H9 (cell line): ENCODE results near the gene BPGM. TPM values are rescaled to one million over a fixed set of nuclear protein-coding genes. Genes with fewer than 3 reads are reported as not detected.

Experiments used
- DNase-seq: peaks from one replicate; pipeline ENCODE4 v3.0.0-alpha.2; 2017
- H2AFZ ChIP-seq: one replicate; pipeline ENCODE4 v1.6.1; 2013; ENCODE audit warnings: mild to moderate bottlenecking, low read length, control low read depth, moderate library complexity
- H2AK5ac ChIP-seq: 2 replicates; pipeline ENCODE4 v1.6.1; 2013; ENCODE audit warnings: low read length, control low read depth, mixed read lengths; ENCODE audit not compliant: insufficient read length
- H2BK120ac ChIP-seq: one replicate; pipeline ENCODE4 v1.6.1; 2013; ENCODE audit warnings: low read depth, mild to moderate bottlenecking, low read length, control low read depth, inconsistent platforms; ENCODE audit not compliant: poor library complexity, severe bottlenecking
- H2BK12ac ChIP-seq: 2 replicates; pipeline ENCODE4 v1.6.1; 2013; ENCODE audit warnings: low read length, control low read depth, mixed read lengths, low read depth; ENCODE audit not compliant: insufficient read length
- H2BK15ac ChIP-seq: 2 replicates; pipeline ENCODE4 v1.6.1; 2013; ENCODE audit warnings: low read depth, low read length, control low read depth
- H2BK20ac ChIP-seq: one replicate; pipeline ENCODE4 v1.6.1; 2013; ENCODE audit warnings: low read depth, mild to moderate bottlenecking, low read length, control low read depth, inconsistent platforms; ENCODE audit not compliant: poor library complexity, severe bottlenecking
- H2BK5ac ChIP-seq: 2 replicates; pipeline ENCODE4 v1.6.1; 2013; ENCODE audit warnings: low read length, control low read depth, mixed read lengths; ENCODE audit not compliant: insufficient read length
- H3K14ac ChIP-seq: 2 replicates; pipeline ENCODE4 v1.6.1; 2013; ENCODE audit warnings: low read length, control low read depth; ENCODE audit not compliant: insufficient read depth
- H3K18ac ChIP-seq: 2 replicates; pipeline ENCODE4 v1.6.1; 2013; ENCODE audit warnings: low read depth, mild to moderate bottlenecking, mixed read lengths, low read length, control low read depth; ENCODE audit not compliant: insufficient read length
- H3K23ac ChIP-seq: 2 replicates; pipeline ENCODE4 v1.6.1; 2013; ENCODE audit warnings: low read length, control low read depth, mixed read lengths, low read depth; ENCODE audit not compliant: insufficient read length
- H3K23me2 ChIP-seq: 2 replicates; pipeline ENCODE4 v1.6.1; 2013; ENCODE audit warnings: low read depth, mild to moderate bottlenecking, mixed read lengths, low read length, control low read depth; ENCODE audit not compliant: insufficient read length, poor library complexity, severe bottlenecking
- H3K27ac ChIP-seq: 2 replicates; pipeline ENCODE4 v1.5.1; 2013; ENCODE audit warnings: low read length, control low read depth, mixed read lengths, low read depth; ENCODE audit not compliant: insufficient read length
- H3K27me3 ChIP-seq: 2 replicates; pipeline ENCODE4 v1.6.1; 2013; ENCODE audit warnings: low read length, control low read depth, inconsistent platforms; ENCODE audit not compliant: insufficient read depth
- H3K4ac ChIP-seq: 2 replicates; pipeline ENCODE4 v1.6.1; 2013; ENCODE audit warnings: low read depth, mild to moderate bottlenecking, control low read depth, inconsistent platforms, low read length, moderate library complexity
- H3K4me1 ChIP-seq: 2 replicates; pipeline ENCODE4 v1.6.1; 2013; ENCODE audit warnings: low read length, control low read depth, inconsistent platforms; ENCODE audit not compliant: insufficient read depth
- H3K4me2 ChIP-seq: 2 replicates; pipeline ENCODE4 v1.6.1; 2013; ENCODE audit warnings: low read length, control low read depth, mixed read lengths; ENCODE audit not compliant: insufficient read length, insufficient read depth
- H3K56ac ChIP-seq: 2 replicates; pipeline ENCODE4 v1.6.1; 2013; ENCODE audit warnings: low read depth, mild to moderate bottlenecking, mixed read lengths, low read length, control low read depth; ENCODE audit not compliant: insufficient read length
- H3K79me1 ChIP-seq: 2 replicates; pipeline ENCODE4 v1.6.1; 2013; ENCODE audit warnings: low read depth, mild to moderate bottlenecking, moderate library complexity, low read length, control low read depth, inconsistent platforms; ENCODE audit not compliant: insufficient read depth, poor library complexity, severe bottlenecking
- H3K79me2 ChIP-seq: 2 replicates; pipeline ENCODE4 v1.6.1; 2013; ENCODE audit warnings: low read length, control low read depth, inconsistent platforms; ENCODE audit not compliant: insufficient read depth
- H3K9ac ChIP-seq: 2 replicates; pipeline ENCODE4 v1.6.1; 2013; ENCODE audit warnings: low read length, control low read depth, mixed read lengths; ENCODE audit not compliant: insufficient read length; ENCODE audit errors: extremely low read depth
- H3K9me3 ChIP-seq: one replicate; pipeline ENCODE4 v1.6.1; 2013; ENCODE audit warnings: low read depth, low read length, inconsistent platforms; ENCODE audit not compliant: control insufficient read depth
- H3T11ph ChIP-seq: one replicate; pipeline ENCODE4 v1.6.1; 2013; ENCODE audit warnings: mild to moderate bottlenecking, low read length, control low read depth, inconsistent platforms
- H4K20me1 ChIP-seq: one replicate; pipeline ENCODE4 v1.6.1; 2013; ENCODE audit not compliant: control insufficient read depth, insufficient read length, insufficient read depth
- H4K5ac ChIP-seq: 2 replicates; pipeline ENCODE4 v1.6.1; 2013; ENCODE audit warnings: low read depth, mild to moderate bottlenecking, mixed read lengths, low read length, control low read depth; ENCODE audit not compliant: insufficient read length
- H4K8ac ChIP-seq: replicated peaks from 2 replicates; pipeline ENCODE4 v1.6.1; 2013; ENCODE audit warnings: low read length, control low read depth, mixed read lengths, low read depth; ENCODE audit not compliant: insufficient read length
- H4K91ac ChIP-seq: 2 replicates; pipeline ENCODE4 v1.6.1; 2013; ENCODE audit warnings: low read depth, mild to moderate bottlenecking, moderate library complexity, mixed read lengths, low read length, control low read depth; ENCODE audit not compliant: insufficient read length
- H3K27ac Mint-ChIP-seq, 3 experiments: 2 replicates in 2 of 3; 3 replicates in 1 of 3; pipeline ENCODE4 v1.8.0; 2020 to 2021; ENCODE audit warnings: mixed read lengths in 3 of 3, mild to moderate bottlenecking in 1 of 3, moderate library complexity in 1 of 3
- H3K27me3 Mint-ChIP-seq: 2 replicates; pipeline ENCODE4 v1.8.0; 2021; ENCODE audit warnings: low read depth, mild to moderate bottlenecking, moderate library complexity, mixed read lengths
- H3K36me3 Mint-ChIP-seq, 3 experiments: 2 replicates in 2 of 3; 3 replicates in 1 of 3; pipeline ENCODE4 v1.8.0; 2020 to 2021; ENCODE audit warnings: low read depth in 3 of 3, mixed read lengths in 3 of 3; ENCODE audit not compliant: insufficient read depth in 1 of 3
- H3K4me1 Mint-ChIP-seq, 2 experiments: 2 replicates each; pipeline ENCODE4 v1.8.0; 2020; ENCODE audit warnings: mixed read lengths in 2 of 2
- H3K4me3 Mint-ChIP-seq, 2 experiments: 2 replicates in 1 of 2; 3 replicates in 1 of 2; pipeline ENCODE4 v1.8.0; 2020 to 2021; ENCODE audit warnings: mild to moderate bottlenecking in 2 of 2, mixed read lengths in 2 of 2, moderate library complexity in 1 of 2
- H3K9me3 Mint-ChIP-seq, 2 experiments: 2 replicates in 1 of 2; 3 replicates in 1 of 2; pipeline ENCODE4 v1.8.0; 2020; ENCODE audit warnings: mild to moderate bottlenecking in 2 of 2, mixed read lengths in 2 of 2, moderate library complexity in 1 of 2
- CTCF ChIP-seq: fragments of 200-600 bp; sonication (generic); conservative IDR thresholded peaks from 3 replicates; pipeline ENCODE4 v1.8.0; 2021; ENCODE audit warnings: antibody characterized with exemption, mild to moderate bottlenecking
- WGBS: extraction: QIAGEN DNeasy Blood & Tissue Kit; methylation state at CpG from one replicate; pipeline ENCODE4 v1.1.7; 2013; ENCODE audit warnings: missing lambda C conversion rate, low lambda C conversion rate, mixed read lengths; ENCODE audit not compliant: insufficient read length; ENCODE audit errors: extremely low coverage; 5-methylcytosine and 5-hydroxymethylcytosine counted together
- total RNA-seq: library from RNA; stranded (reverse); gene quantifications from 2 replicates; pipeline ENCODE4 v1.2.1, GENCODE V29; 2021

Gene BPGM
- total RNA-seq, 1 experiment from 2014 or later: 14.4 TPM

DNA sequence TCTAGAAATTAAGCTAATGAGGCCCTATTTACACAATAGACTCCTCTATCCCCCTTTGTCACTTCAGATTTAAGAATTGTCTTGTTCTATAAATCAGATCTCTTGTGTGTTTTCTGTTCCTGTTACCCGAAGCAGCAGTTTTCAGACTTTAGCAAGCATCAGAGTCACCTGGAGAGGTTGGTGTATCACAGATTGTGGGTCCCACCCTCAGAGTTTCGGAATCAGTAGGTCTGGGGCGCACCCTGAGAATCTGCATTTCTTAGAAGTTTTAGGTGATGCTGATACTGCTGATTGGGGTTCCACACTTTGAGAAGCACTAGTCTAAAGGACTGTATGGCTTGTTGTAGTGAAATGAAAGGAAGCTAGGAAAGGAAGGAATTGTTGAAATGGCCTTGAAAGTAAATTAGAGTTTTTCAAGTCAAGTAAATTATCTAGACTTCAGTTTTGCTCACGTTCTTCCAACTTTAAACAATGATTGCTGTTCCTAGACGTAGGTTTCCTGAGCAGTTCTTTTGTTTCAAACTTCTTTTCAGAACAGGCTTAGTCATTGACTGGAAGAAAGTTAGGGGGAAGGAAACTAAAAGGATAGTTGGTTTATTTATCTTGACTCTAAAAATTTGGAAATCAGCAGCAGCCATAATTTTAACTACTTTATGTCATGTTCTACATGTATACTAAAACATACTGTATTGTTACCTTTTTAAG, 15.7 kb downstream of the BPGM start:
- Histone ChIP-seq H2BK12ac (no peak overlapping the region), H3K79me2 (no peaks in the 10 kb centered on the region; the same call in 1 of the 2 replicates), H3K4me1 (peaks cover 2% of the 10 kb centered on the region; the same call in 1 of the 2 replicates), H2AFZ (no peak overlapping the region), H3K9ac (no peak overlapping the region), H3K27ac (no peak overlapping the region), H3K4ac (no peak overlapping the region), H3K79me1 (no peaks in the 10 kb centered on the region), H4K8ac (no peak overlapping the region), H4K91ac (no peak overlapping the region), H2BK120ac (no peak overlapping the region), H3K4me2 (no peak overlapping the region), H3K23ac (no peak overlapping the region), H2AK5ac (no peak overlapping the region), H2BK15ac (no peak overlapping the region), H3K23me2 (no peaks in the 10 kb centered on the region), H2BK5ac (no peak overlapping the region), H4K5ac (no peak overlapping the region), H2BK20ac (no peak overlapping the region), H3K18ac (no peak overlapping the region), H4K20me1 (no peaks in the 10 kb centered on the region), H3K27me3 (no peaks in the 10 kb centered on the region), H3K9me3 (no peaks in the 10 kb centered on the region), H3T11ph (no peak overlapping the region), H3K14ac (no peak overlapping the region), H3K56ac (no peak overlapping the region)
- Mint-ChIP-seq H3K27ac (peak overlapping the region in 1 of 3 experiments; percentile 17; a peak in 1 of 7 replicates), H3K9me3 (no peaks in the 10 kb centered on the region), H3K4me3 (no peak overlapping the region), H3K4me1 (peaks cover 4 to 5% of the 10 kb centered on the region in 2 experiments), H3K36me3 (peaks cover 0 to 10% (median 6%) of the 10 kb centered on the region in 3 experiments; a peak in 2 of 7 replicates), H3K27me3 (no peaks in the 10 kb centered on the region)
- no CpG with 5 or more reads among the region's 5 CpGs for WGBS
- DNase-seq: no peak
- TF ChIP-seq CTCF: no peak
